OCI-LY7 (cell line): ENCODE results near the gene ADD1. TPM values are rescaled to one million over a fixed set of nuclear protein-coding genes. Genes with fewer than 3 reads are reported as not detected.

Experiments
- BruUV-seq: library from RNA; stranded (reverse); fragments of 400-500 nt; replicated peaks from 2 replicates; lab custom pipeline; 2021; lab: Mats Ljungman, UMichigan
- CTCF ChIA-PET: fragments of 300-600 bp; sonication (Branson Sonifier 250); formaldehyde crosslinking; loops from one replicate; lab custom pipeline; 2022; ENCODE audit warnings: antibody characterized with exemption; ENCODE audit not compliant: unreplicated experiment; lab: Charles Lee
- POLR2A ChIA-PET: fragments of 300-600 bp; sonication (Branson Sonifier 250); formaldehyde crosslinking; loops from one replicate; lab custom pipeline; 2022; ENCODE audit warnings: antibody characterized with exemption; lab: Charles Lee
- DNase-seq: peaks from one replicate; pipeline ENCODE4 v3.0.0-alpha.2; 2015; ENCODE audit warnings: low spot score
- H2AFZ ChIP-seq: fragments of 200-600 bp; sonication (generic), shearing (Covaris generic); 2 replicates; pipeline ENCODE4 v1.6.1; 2014; ENCODE audit warnings: mild to moderate bottlenecking, antibody characterized with exemption, low read length, moderate library complexity
- H3K27ac ChIP-seq: fragments of 200-600 bp; sonication (generic); 2 replicates; pipeline ENCODE4 v1.5.1; 2014; ENCODE audit warnings: mixed run types, low read depth, mild to moderate bottlenecking, moderate library complexity, low read length, inconsistent platforms; ENCODE audit not compliant: poor library complexity, severe bottlenecking
- H3K36me3 ChIP-seq: fragments of 200-600 bp; sonication (generic); 2 replicates; pipeline ENCODE4 v1.6.1; 2014; ENCODE audit warnings: mild to moderate bottlenecking, antibody characterized with exemption, low read length, moderate library complexity, mixed read lengths; ENCODE audit not compliant: insufficient read depth
- H3K4me1 ChIP-seq: fragments of 200-600 bp; sonication (generic); 2 replicates; pipeline ENCODE4 v1.5.1; 2014; ENCODE audit warnings: mild to moderate bottlenecking, low read length; ENCODE audit not compliant: insufficient read depth, poor library complexity, severe bottlenecking
- H3K4me2 ChIP-seq: fragments of 200-600 bp; sonication (generic); 2 replicates; pipeline ENCODE4 v1.6.1; 2014; ENCODE audit warnings: mild to moderate bottlenecking, low read length
- H3K4me3 ChIP-seq: fragments of 200-600 bp; sonication (generic); 2 replicates; pipeline ENCODE4 v1.5.1; 2014; ENCODE audit warnings: mild to moderate bottlenecking, low read depth, low read length; ENCODE audit not compliant: poor library complexity, severe bottlenecking
- H3K79me2 ChIP-seq: fragments of 200-600 bp; sonication (generic); 2 replicates; pipeline ENCODE4 v1.6.1; 2016; ENCODE audit warnings: low read depth, mild to moderate bottlenecking, low read length, moderate library complexity, mixed read lengths; ENCODE audit not compliant: insufficient read depth
- H3K9me2 ChIP-seq: fragments of 200-600 bp; sonication (generic); 2 replicates; pipeline ENCODE4 v1.6.1; 2016; ENCODE audit warnings: mild to moderate bottlenecking, low read length, mixed read lengths; ENCODE audit not compliant: insufficient read depth
- H3K9me3 ChIP-seq: fragments of 200-600 bp; sonication (generic); 2 replicates; pipeline ENCODE4 v1.6.1; 2014; ENCODE audit warnings: mild to moderate bottlenecking, mixed run types, low read length, mixed read lengths
- H4K20me1 ChIP-seq: fragments of 200-600 bp; sonication (generic); 2 replicates; pipeline ENCODE4 v1.6.1; 2014; ENCODE audit warnings: mild to moderate bottlenecking, antibody characterized with exemption, low read length, moderate library complexity, mixed read lengths; ENCODE audit not compliant: insufficient read depth
- EZH2phosphoT487 ChIP-seq: fragments of 200-600 bp; sonication (generic); IDR thresholded peaks from 2 replicates; pipeline ENCODE4 v1.6.1; 2018; ENCODE audit warnings: low read depth, borderline replicate concordance, mild to moderate bottlenecking, mixed run types, antibody characterized with exemption, low read length, moderate library complexity, mixed read lengths
- intact Hi-C: fragments of 100-400 bp; cut with micrococcal nuclease; formaldehyde crosslinking; loops from one replicate; pipeline ENCODE4 v1.10.0; 2022; ENCODE audit not compliant: unreplicated experiment
- total RNA-seq, 2 experiments: library from RNA; depleted of rRNA in 1 of 2; stranded (reverse); fragments of >200 nt in 1 of 2; shearing (Covaris generic) in 1 of 2; gene quantifications; 2 replicates each; pipeline ENCODE4 v1.2.3, GENCODE V29; 2014 to 2022
- TF ChIP-seq, protein P1 (sequence below): fragments of 200-600 bp; sonication (generic); conservative IDR thresholded peaks from 2 replicates; pipeline ENCODE4 v1.5.1; 2014; ENCODE audit warnings: mild to moderate bottlenecking, antibody characterized with exemption, low read length, moderate library complexity, mixed read lengths

Gene ADD1
- total RNA-seq, 2 experiments from 2014 or later = 85.3 to 108 TPM

DNA sequence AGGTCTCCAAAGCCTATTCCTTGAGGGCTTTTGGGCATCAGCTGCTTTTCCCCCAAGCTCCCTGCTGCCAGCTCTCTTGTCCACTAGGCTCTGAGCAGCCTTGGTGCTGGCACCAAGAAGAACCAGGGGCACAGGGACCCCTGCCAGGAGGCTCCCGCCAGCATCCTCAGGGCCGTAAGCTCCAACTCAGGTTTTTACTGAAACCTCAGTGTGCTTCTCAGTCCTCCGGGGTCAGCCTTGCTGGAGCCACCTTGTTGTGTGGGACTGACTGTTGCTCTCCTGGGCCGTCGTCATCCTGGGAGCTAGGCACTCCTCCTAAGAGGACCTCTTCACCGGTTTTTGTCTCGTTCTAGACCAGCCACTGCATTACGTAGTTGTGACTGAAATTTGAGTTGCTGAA lies 80.6 kb downstream of the ADD1 start:
- DNase-seq = no peak
- BruUV-seq = no TSS peak
- POLR2A ChIA-PET = interaction anchor here (0.7 kb wide), 1 partner anchor 77 kb away, joined by 3 read pairs; no protein-coding TSS in a partner anchor
- H3K27ac ChIP-seq = no peak overlapping the region
- no peaks in the 10 kb centered on the region for H3K9me3 ChIP-seq
- TF ChIP-seq, protein P1, sequence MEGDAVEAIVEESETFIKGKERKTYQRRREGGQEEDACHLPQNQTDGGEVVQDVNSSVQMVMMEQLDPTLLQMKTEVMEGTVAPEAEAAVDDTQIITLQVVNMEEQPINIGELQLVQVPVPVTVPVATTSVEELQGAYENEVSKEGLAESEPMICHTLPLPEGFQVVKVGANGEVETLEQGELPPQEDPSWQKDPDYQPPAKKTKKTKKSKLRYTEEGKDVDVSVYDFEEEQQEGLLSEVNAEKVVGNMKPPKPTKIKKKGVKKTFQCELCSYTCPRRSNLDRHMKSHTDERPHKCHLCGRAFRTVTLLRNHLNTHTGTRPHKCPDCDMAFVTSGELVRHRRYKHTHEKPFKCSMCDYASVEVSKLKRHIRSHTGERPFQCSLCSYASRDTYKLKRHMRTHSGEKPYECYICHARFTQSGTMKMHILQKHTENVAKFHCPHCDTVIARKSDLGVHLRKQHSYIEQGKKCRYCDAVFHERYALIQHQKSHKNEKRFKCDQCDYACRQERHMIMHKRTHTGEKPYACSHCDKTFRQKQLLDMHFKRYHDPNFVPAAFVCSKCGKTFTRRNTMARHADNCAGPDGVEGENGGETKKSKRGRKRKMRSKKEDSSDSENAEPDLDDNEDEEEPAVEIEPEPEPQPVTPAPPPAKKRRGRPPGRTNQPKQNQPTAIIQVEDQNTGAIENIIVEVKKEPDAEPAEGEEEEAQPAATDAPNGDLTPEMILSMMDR = no peak
- no peak for TF ChIP-seq EZH2phosphoT487
- intact Hi-C loops = no loop called here
- no peak overlapping the region for H2AFZ ChIP-seq
- no peaks in the 10 kb centered on the region for H4K20me1 ChIP-seq
- H3K4me1 ChIP-seq = peaks cover 9% of the 10 kb centered on the region
- H3K9me2 ChIP-seq = no peaks in the 10 kb centered on the region
- CTCF ChIA-PET = no interaction called here
- H3K79me2 ChIP-seq = no peaks in the 10 kb centered on the region
- peaks cover 7% of the 10 kb centered on the region; the same call in 1 of the 2 replicates for H3K36me3 ChIP-seq
- no peak overlapping the region for H3K4me2 ChIP-seq
- no peak overlapping the region for H3K4me3 ChIP-seq

- ChIA-PET CTCF (no interaction called here), POLR2A (no interaction called here)
- Histone ChIP-seq H3K4me2 (no peak overlapping the region), H3K4me3 (no peak overlapping the region), H3K27ac (no peak overlapping the region), H4K20me1 (no peaks in the 10 kb centered on the region), H2AFZ (no peak overlapping the region), H3K9me3 (no peaks in the 10 kb centered on the region), H3K79me2 (no peaks in the 10 kb centered on the region), H3K4me1 (peaks cover 9% of the 10 kb centered on the region), H3K9me2 (no peaks in the 10 kb centered on the region), H3K36me3 (peaks cover 12% of the 10 kb centered on the region)
- TF ChIP-seq, protein P1 = no peak
- no peak for TF ChIP-seq EZH2phosphoT487
- no TSS peak for BruUV-seq
- intact Hi-C loops = no loop called here
- DNase-seq = no peak
Measured at GRCh38 chr4:2924765-2925301, 81.2 kb downstream of the ADD1 start.

- Histone ChIP-seq H3K27ac (no peak overlapping the region), H3K36me3 (peaks cover 19% of the 10 kb centered on the region), H3K9me2 (no peaks in the 10 kb centered on the region), H2AFZ (no peak overlapping the region), H3K4me2 (no peak overlapping the region), H3K4me3 (no peak overlapping the region), H3K9me3 (no peaks in the 10 kb centered on the region), H3K4me1 (peaks cover 9% of the 10 kb centered on the region), H4K20me1 (no peaks in the 10 kb centered on the region), H3K79me2 (no peaks in the 10 kb centered on the region)
- intact Hi-C loops = no loop called here
- ChIA-PET CTCF (no interaction called here), POLR2A (no interaction called here)
- no TSS peak for BruUV-seq
- no peak for DNase-seq
- TF ChIP-seq, protein P1 = no peak
- TF ChIP-seq EZH2phosphoT487 = no peak
Measured at GRCh38 chr4:2925496-2925895, 81.9 kb downstream of the ADD1 start.
